ENCODE measurements around the gene MVD.
"Not testable (repeated sequence)": the region's sequence is repeated elsewhere in the genome, so short reads cannot be mapped to it uniquely, and the experiment has no call there.

Gene MVD

GRCh38 chr16:88619859-88620815 lies 42.8 kb downstream of the MVD start:
- DNase-seq, result peak; percentile 77

DNA sequence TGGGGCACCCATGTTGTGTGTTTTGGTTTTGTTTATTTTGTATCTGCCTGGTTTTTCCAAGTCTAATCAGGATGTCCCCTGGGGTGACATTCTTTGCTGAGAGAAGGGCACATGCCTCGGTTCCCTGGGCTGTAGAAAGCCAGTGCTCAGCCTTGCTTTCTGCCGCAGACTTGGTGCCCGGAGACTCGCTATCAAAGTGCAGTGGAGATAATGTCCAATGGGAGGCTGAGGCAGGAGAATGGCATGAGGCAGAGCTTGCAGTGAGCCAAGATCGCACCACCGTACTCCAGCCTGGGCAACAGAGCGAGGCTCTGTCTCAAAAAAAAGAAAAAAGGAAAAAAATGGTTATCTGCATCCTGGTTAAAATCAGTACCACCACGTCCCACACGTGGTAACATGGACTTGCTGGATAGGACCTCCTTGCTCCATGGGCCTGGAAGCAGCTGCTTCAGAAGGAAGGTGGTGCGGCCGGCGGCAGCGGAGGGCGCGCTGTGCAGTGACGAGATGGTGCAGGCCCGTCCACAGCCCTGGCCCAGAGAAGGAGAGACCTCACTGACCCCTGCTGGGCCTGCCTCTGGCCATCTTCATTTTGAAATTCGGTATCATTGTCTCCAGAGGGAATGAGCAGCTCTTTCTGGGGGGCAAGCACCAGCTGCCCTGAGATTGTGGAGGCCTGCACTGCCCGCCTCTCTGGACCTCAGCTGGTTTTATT lies 43.8 kb downstream of the MVD start:
- DNase-seq, result no peak

GRCh38 chr16:88618182-88618955 lies 44.5 kb downstream of the MVD start:
- no peak for DNase-seq

- no peak for DNase-seq
Observed at GRCh38 chr16:88617268-88618031, 45.4 kb downstream of the MVD start.

- no peak for DNase-seq
Observed at GRCh38 chr16:88616736-88617135, 46.2 kb downstream of the MVD start.

DNA sequence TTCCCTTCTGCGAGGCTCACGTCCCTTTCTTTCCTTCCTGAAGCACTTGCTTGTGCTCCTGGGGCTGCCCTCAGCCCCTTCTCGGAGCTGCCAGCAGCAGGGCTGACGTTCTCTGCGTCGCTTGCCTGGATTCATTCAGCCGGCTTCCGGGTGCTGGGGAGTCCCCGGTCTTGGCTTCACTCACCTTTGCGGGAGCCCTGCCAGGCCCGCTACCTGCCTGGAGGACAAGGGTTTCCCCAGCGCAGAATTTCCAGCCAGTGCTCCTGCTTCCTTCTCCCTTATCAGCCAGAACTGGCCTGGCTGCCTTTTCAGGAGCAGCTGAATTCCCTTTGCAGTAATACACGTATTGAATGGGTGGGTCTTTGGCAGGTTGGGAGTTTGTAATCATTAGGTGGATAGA lies 46.6 kb downstream of the MVD start:
- DNase-seq, result no peak

GRCh38 chr16:88614818-88615580 lies 47.9 kb downstream of the MVD start:
- DNase-seq, result no peak

DNA sequence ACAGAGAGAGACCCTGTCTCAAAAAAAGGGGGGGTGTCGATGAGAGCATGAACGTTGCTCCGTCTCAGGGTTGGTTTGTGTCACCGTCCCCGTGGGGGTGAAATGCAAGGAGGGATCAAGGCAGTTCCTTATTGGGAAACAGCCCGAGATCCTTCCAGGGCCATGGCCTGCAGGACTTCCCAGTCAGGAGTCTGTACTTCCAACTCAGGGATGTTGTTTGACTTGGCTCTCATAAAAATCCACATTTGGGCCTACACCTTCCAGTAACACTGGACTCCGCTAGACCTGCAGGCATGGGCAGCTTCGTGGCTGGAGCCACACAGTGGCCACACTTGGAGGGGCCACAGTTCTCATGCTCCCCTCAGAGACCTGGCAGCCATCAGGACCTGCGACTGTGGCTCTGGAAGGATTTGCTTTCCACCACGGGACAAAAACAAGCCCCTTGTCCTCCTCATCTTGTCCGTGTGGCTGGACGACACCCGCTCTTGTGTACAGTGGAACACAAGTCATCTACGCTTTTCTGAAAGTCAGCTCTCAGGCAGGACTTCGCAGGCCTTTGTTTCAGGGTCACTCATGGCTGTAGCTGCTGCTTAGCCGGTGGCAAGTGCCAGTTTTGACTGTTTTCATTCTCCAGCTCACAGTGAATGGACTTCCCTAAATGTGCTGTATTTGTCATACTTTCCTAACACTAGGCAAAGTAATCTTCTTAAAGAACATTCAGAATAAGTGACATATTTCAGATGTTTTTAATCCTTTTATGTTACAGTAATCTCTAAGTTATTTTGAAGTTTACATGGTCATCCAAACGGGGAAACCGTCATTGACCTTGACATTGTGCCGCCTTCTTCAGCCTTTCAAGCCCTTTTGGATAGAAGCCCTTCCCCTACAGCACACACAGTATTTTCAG lies 48.7 kb downstream of the MVD start:
- DNase-seq, result no peak

GRCh38 chr16:88613293-88613692 lies 49.6 kb downstream of the MVD start:
- DNase-seq, result no peak

GRCh38 chr16:88610909-88611812 lies 51.7 kb downstream of the MVD start:
- DNase-seq, result no peak

DNA sequence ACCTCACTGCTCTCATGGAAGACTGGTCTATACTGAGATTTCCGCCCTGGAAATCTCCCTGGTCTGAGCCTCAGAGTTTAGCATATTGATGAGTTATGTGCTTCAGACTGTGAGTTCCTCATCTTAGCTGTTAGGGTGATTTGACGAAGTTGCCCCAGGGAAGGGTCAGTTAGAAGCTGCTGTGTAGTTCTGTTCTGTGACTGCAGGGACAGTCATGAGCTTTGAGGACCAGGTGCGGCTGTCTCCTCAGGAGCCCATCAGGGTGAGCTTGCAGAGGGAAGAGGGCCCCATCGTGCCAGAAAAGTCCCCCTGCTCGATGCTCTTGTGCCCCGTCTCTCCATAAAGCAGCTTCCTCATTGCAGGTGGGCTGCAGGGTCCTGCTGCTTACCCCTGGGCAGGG lies 52.8 kb downstream of the MVD start:
- no peak for DNase-seq

DNA sequence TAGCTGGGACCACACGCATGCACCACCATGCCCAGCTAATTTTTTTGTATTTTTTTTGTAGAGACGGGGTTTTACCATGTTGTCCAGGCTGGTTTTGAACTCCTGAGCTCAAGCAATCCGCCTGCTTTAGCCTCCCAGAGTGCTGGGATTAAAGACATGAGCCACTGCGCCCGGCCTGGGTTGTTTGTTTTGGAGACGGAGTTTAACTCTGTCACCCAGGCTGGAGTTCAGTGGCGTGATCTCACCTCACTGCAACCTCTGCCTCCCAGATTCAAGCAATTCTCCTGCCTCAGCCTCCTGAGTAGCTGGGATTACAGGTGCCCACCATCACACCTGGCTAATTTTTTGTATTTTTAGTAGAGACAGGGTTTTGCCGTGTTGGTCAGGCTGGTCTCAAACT lies 53.5 kb downstream of the MVD start:
- DNase-seq, result not testable (repeated sequence)

GRCh38 chr16:88608076-88608475 lies 54.8 kb downstream of the MVD start:
- DNase-seq, result no peak

DNA sequence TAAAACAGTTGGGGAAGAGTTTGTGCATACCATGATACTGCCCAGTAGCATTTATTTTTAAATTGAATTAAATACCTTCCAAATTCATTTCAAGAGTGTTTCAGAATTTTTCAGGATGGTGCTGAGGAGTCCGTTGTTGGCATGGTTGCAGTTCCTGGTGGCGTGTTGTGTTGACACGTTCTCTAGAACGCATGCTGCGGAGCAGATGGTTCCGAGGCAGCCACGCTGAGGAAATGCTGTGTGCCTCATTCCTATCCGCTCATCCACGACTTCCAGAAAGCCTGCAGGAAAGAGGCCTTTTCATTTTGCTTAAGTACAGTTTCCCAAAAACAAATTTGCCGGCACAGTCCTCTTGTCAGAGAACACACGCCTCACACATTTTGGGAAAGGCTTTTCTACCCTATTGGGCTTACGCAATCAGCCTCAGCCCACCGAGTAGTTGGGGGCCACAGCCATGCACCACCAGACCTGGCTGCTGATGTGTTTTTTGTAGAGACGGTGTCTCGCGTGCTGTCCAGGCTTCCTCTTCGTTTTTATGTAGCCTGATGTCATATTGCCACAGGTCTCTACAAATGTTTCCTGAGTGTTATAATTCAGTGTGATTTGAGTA lies 56.6 kb downstream of the MVD start:
- no peak for DNase-seq

GRCh38 chr16:88605186-88606147 lies 57.4 kb downstream of the MVD start:
- no peak for DNase-seq

DNA sequence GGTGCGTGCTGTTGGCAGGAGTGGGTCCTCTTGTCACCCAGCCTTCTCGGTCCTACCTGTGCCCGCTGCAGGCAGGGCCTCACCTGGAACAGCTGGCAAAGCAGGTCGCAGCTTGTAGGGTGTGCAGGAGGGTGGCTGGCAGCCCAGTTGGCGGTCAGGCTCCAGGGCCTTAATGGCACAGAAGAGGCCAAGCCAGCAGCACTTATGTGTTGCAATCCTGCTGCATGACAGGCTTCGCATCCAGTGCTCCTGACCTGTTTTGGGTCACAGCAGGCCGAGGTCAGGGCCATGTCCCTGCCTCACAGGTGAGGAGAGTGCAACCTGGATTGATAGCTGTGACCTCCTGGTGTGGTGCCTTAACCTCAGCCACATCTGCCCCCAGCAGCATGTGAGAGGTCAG lies 60.8 kb downstream of the MVD start:
- DNase-seq, result no peak
